Stimulated activated CD8-positive, alpha-beta memory T cell treated with anti-CD3 and anti-CD28 coated beads, Interleukin-7, amount 100 ng/mL, for 4 hours (primary cell): ENCODE measurements around the gene TIMP2.
"Not testable (repeated sequence)": the region's sequence is repeated elsewhere in the genome, so short reads cannot be mapped to it uniquely, and the experiment has no call there.

Experiments
- DNase-seq, 2 donors: peaks; one replicate each; pipeline ENCODE4 v3.0.0-alpha.2; 2020; ENCODE audit warnings: low read depth in 2 of 2

TIMP2 gene

GRCh38 chr17:78868391-78868790 lies 56.8 kb downstream of the TIMP2 start:
- no peak for DNase-seq

GRCh38 chr17:78867046-78867445 lies 58.1 kb downstream of the TIMP2 start:
- DNase-seq, result not testable (repeated sequence)

- peak in 1 of 2 donors; percentile 31 for DNase-seq
Measured at GRCh38 chr17:78865682-78866390, 59.4 kb downstream of the TIMP2 start.

GRCh38 chr17:78864117-78864516 lies 61.1 kb downstream of the TIMP2 start:
- DNase-seq, result no peak

GRCh38 chr17:78862073-78863023 lies 62.8 kb downstream of the TIMP2 start:
- DNase-seq, result no peak

- DNase-seq, result no peak
Measured at GRCh38 chr17:78861229-78861628, 64.0 kb downstream of the TIMP2 start.

- no peak for DNase-seq
Measured at GRCh38 chr17:78859051-78859450, 66.1 kb downstream of the TIMP2 start.

GRCh38 chr17:78857266-78857665 lies 67.9 kb downstream of the TIMP2 start:
- DNase-seq, result no peak

GRCh38 chr17:78855561-78856165 lies 69.5 kb downstream of the TIMP2 start:
- no peak for DNase-seq

GRCh38 chr17:78854508-78854907 lies 70.7 kb downstream of the TIMP2 start:
- no peak for DNase-seq

GRCh38 chr17:78853926-78854394 lies 71.2 kb downstream of the TIMP2 start:
- no peak for DNase-seq

GRCh38 chr17:78852709-78853121 lies 72.5 kb downstream of the TIMP2 start:
- DNase-seq, result no peak

- no peak for DNase-seq
Measured at GRCh38 chr17:78849026-78849425, 76.2 kb downstream of the TIMP2 start.

GRCh38 chr17:78847052-78847451 lies 78.1 kb downstream of the TIMP2 start:
- DNase-seq, result no peak

GRCh38 chr17:78844301-78845005 lies 80.7 kb downstream of the TIMP2 start:
- no peak for DNase-seq

GRCh38 chr17:78842881-78843565 lies 82.2 kb downstream of the TIMP2 start:
- DNase-seq, result peak; percentile 32 to 33

- peak; percentile 99 to 100 for DNase-seq
Measured at GRCh38 chr17:78840780-78841611, 84.2 kb downstream of the TIMP2 start, which contains the start of gene USP36. TSS of gene USP36 (minus strand) at chr17:78840814. CDS start at chr17:78836363, 4,451 bp downstream.

- DNase-seq, result no peak
Measured at GRCh38 chr17:78840530-78840779, 84.7 kb downstream of the TIMP2 start.

GRCh38 chr17:78839762-78840529 lies 85.2 kb downstream of the TIMP2 start:
- peak in 1 of 2 donors; percentile 60 for DNase-seq
